GM06990 (cell line): Measurements from ENCODE around the gene CD109.
"Not testable (repeated sequence)": the region's sequence is repeated elsewhere in the genome, so short reads cannot be mapped to it uniquely, and the experiment has no call there.

Experiments used
- DNase-seq: peaks from one replicate; pipeline ENCODE4 v3.0.0-alpha.2; 2011; ENCODE audit not compliant: insufficient read length; ENCODE audit errors: extremely low read depth
- H3K27me3 ChIP-seq: replicated peaks from 2 replicates; pipeline ENCODE4 v1.6.0; 2011; ENCODE audit warnings: low read length; ENCODE audit not compliant: control insufficient read depth, insufficient read depth
- H3K36me3 ChIP-seq: 2 replicates; pipeline ENCODE4 v1.5.1; 2011; ENCODE audit warnings: low read length; ENCODE audit not compliant: control insufficient read depth, insufficient read depth
- H3K4me3 ChIP-seq: replicated peaks from 2 replicates; pipeline ENCODE4 v1.5.1; 2011; ENCODE audit warnings: low read depth, mild to moderate bottlenecking, control low read depth, low read length
- TF ChIP-seq, protein P1 (sequence below): IDR thresholded peaks from 2 replicates; pipeline ENCODE4 v1.5.1; 2011; ENCODE audit warnings: low read length, control low read depth, mild to moderate bottlenecking, inconsistent platforms; ENCODE audit not compliant: insufficient read depth, poor library complexity, severe bottlenecking

CD109 gene

GRCh38 chr6:73800997-73801396 lies 105.0 kb downstream of the CD109 start:
- DNase-seq = no peak
- no peaks in the 10 kb centered on the region for H3K27me3 ChIP-seq
- TF ChIP-seq, protein P1, sequence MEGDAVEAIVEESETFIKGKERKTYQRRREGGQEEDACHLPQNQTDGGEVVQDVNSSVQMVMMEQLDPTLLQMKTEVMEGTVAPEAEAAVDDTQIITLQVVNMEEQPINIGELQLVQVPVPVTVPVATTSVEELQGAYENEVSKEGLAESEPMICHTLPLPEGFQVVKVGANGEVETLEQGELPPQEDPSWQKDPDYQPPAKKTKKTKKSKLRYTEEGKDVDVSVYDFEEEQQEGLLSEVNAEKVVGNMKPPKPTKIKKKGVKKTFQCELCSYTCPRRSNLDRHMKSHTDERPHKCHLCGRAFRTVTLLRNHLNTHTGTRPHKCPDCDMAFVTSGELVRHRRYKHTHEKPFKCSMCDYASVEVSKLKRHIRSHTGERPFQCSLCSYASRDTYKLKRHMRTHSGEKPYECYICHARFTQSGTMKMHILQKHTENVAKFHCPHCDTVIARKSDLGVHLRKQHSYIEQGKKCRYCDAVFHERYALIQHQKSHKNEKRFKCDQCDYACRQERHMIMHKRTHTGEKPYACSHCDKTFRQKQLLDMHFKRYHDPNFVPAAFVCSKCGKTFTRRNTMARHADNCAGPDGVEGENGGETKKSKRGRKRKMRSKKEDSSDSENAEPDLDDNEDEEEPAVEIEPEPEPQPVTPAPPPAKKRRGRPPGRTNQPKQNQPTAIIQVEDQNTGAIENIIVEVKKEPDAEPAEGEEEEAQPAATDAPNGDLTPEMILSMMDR = no peak

GRCh38 chr6:73801652-73802268 lies 105.8 kb downstream of the CD109 start:
- TF ChIP-seq, protein P1 = no peak
- H3K4me3 ChIP-seq = no peak overlapping the region
- H3K27me3 ChIP-seq = no peaks in the 10 kb centered on the region
- DNase-seq = no peak
- no peaks in the 10 kb centered on the region for H3K36me3 ChIP-seq

More at GRCh38 chr6:73800997-73801396, 105.0 kb downstream of the CD109 start:
- Histone ChIP-seq H3K36me3 (no peaks in the 10 kb centered on the region), H3K4me3 (no peak overlapping the region)

- no peak for DNase-seq
- no peak overlapping the region for H3K4me3 ChIP-seq
- H3K36me3 ChIP-seq = no peaks in the 10 kb centered on the region
- TF ChIP-seq, protein P1 = no peak
- no peaks in the 10 kb centered on the region for H3K27me3 ChIP-seq
These were observed 106.4 kb downstream of the CD109 start for GRCh38 chr6:73802366-73802765.

- Histone ChIP-seq H3K27me3 (no peaks in the 10 kb centered on the region), H3K36me3 (no peaks in the 10 kb centered on the region), H3K4me3 (no peak overlapping the region)
- no peak for DNase-seq
- TF ChIP-seq, protein P1 = peak; percentile 63
These were observed 107.7 kb downstream of the CD109 start for GRCh38 chr6:73803562-73804241.

DNA sequence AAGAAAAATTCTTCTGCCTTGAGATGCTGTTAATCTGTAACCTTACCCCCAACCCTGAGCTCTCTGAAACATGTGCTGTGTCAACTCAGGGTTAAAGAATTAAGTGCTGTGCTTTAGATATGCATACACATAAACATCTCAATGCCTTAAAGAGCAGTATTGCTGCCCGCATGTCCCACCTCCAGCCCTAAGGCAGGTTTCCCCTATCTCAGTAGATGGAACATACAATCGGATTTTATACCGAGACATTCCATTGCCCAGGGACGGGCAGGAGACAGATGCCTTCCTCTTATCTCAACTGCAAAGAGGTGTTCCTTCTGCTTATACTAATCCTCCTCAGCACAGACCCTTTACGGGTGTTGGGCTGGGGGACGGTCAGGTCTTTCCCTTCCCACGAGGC lies 109.2 kb downstream of the CD109 start:
- not testable (repeated sequence) for DNase-seq, H3K4me3 ChIP-seq, H3K36me3 ChIP-seq, H3K27me3 ChIP-seq

DNA sequence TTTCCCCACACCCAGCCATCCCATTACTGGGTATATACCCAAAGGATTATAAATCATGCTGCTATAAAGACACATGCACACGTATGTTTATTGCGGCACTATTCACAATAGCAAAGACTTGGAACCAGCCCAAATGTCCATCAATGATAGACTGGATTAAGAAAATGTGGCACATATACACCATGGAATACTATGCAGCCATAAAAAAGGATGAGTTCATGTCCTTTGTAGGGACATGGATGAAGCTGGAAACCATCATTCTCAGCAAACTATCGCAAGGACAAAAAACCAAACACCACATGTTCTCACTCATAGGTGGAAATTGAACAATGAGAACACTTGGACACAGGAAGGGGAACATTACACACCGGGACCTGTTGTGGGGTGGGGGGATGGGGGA lies 110.0 kb downstream of the CD109 start:
- not testable (repeated sequence) for H3K27me3 ChIP-seq, DNase-seq, H3K36me3 ChIP-seq, H3K4me3 ChIP-seq
